Stimulated activated CD4-positive, alpha-beta T cell treated with anti-CD3 and anti-CD28 coated beads, Interleukin-12 subunit alpha, Interleukin-12 subunit beta, amount 100 ng/mL, for 48 hours (primary cell): ENCODE results near the gene DOCK9.

Source experiments
- DNase-seq, 3 donors: peaks; one replicate each; pipeline ENCODE4 v3.0.0-alpha.2; 2020; ENCODE audit warnings: low read depth in 2 of 3, low spot score in 1 of 3

DOCK9 gene

DNA sequence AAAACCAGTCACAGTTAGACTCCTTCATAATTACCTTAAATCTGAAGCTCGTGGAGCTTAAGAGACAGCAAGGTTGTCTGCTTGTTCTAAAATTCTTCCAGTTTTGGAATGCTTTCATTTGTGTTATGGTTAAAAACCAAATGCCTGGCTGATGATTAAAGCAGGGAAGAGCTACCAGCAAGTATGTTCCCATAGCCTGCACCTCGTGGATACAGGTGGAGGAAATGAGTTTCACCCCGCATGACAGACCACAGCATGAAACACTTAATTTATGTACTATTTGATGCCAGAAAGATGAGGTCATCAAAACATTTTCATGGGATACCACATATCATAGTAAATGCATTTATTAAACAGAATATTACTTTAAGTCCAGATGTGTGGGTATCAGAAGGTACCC lies 416 bp upstream of the DOCK9 start:
- DNase-seq: no peak

DNA sequence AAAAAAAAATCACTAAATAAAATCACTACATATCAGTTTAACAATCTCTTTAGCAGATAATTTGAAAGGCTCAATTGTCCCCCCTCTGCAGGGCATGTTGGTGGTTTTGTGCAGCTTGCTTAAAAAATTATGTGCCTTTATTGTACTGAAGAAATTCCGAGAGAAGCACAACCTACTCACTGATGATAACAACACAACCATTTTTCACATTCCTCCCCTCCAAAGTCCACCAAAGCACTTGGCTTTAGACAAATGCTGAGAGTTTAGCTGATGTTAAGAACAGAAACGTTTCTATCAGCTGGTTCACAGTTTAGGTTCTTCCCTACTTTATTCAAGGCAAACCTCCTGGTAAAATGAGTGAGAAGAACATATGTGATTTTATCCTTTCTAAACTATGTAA lies 923 bp downstream of the DOCK9 start:
- no peak for DNase-seq

DNA sequence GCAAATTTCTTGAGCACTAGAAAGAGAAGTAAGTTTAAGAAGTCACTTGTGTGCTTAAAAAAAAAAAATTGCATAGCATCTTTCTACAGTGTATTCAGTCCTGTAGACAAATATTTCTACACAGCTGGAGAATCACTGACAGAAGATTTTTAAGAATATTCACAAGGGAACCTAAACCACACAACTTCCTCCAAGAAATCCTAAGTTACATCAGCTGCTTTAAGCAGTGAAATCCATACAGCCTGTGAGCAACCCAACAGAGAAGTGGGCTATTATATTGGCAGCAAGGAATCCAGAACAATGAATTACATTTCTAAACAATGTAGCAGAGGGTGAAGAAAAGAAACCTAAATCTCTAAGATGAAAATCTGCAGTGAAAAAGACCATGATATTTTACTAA lies 1.5 kb downstream of the DOCK9 start:
- DNase-seq: no peak

DNA sequence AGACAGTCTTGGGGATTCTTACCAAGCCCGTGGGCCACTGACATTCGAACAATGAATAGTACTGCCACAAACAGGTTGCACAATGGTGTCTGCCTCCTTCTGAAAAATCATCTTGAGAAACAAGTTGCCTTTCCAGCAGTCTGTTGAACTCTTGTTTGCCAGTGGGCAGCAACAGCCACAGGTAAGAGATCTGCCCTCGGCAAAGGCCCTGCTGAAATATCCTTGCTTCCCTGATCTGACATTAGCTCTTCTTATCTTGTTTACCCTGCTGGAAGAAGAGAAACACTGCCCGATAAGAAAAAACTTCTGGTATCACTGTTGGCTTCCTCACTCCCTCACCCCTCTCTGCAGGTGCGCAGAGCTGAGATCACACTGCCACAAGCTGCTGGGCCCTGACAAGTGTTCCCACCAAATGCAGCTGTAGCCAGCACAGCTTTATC lies 2.0 kb downstream of the DOCK9 start:
- no peak for DNase-seq

DNA sequence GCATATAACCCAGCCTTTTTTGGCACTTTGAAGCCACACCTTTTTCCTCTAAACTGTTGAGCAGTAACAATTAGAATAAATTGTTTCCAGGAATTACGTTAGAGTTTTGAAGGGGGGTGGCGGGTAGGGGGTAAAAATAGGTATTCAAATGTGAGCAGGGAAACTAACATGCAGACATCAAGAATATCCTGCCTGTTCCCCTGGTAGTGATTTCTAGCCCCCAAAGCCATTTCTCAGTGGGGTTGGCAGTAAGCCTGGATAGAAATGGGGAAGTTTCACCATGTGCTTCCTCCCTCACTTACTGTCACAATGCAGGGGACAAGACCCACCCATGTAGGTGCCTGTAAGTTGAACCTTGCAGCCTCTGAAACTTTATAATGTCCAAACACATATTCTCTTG lies 3.8 kb downstream of the DOCK9 start:
- DNase-seq: no peak

DNA sequence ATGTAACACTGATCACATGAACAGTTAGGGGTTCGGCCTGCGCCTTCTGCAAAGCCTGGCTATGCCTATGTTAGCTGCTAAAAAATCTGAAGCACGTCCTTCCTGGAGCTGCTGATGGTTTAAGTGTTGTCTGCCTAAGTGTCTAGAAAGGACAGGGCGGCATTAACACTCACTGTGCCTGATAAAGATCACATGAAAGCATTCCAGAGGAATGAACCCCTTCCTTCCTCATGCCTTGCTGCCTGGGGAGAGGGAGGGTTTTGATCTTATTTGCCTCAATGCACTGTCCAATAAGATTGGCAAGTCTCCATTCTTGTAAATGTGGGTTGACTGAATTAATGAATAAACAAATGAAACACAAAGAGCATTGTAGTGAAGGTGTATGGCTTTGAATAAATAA lies 5.2 kb downstream of the DOCK9 start:
- DNase-seq: no peak

DNA sequence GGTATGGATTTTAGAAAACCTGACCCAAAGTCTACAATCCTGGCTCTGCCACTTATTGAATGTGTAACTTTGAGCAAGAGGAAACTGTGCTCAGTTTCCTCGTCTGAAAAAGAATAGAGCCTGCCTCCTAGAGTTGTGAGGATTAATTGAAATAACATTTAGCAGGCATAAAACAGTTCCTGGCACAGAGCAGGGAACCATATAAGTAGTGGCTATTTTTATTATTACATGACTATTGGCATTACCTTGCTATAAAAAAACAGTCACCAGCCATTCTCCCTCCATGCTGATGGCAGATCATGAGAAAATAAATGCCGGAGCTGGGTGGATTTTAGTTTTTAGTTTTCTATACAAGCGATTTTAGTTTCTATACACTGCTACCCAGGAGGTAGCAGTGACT lies 5.8 kb downstream of the DOCK9 start:
- DNase-seq: no peak

DNA sequence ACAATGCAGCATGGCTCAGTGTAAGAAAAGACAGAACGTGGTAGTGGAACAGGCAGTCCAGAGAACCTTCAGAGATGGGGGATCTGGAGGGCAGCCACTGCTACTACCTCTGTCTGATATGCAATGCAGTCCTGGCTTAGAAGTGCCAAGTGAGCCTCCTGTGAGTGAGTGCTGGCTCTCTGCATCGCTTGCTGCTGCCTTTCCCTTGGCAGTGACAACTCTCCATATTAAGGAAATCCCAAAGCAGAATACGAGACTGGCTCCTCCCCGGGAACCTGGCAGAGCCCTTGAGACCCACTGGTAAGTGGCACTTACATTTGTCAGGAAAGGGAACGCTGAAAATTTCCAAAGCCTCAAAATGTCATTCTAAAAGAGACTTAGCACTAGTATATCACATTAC lies 7.5 kb downstream of the DOCK9 start:
- DNase-seq: no peak

DNA sequence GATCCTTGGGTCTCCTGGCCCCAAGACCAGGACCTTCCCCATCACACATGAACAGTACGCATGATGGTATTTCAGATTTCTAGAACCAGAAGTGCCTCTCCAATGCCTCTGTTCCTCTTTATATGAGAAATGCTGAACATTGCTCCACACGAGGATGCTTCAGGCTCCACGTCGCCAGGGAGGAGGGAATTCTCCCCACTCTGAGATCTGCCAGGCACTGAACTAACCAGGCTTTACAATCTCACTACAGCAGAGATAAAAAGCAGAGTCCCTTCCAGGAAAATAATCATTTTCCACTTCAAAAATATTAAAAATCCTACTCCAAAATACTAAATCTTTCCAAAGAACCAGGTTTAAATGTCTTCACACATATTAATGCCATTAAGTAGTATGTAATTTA lies 10.4 kb downstream of the DOCK9 start:
- no peak for DNase-seq

DNA sequence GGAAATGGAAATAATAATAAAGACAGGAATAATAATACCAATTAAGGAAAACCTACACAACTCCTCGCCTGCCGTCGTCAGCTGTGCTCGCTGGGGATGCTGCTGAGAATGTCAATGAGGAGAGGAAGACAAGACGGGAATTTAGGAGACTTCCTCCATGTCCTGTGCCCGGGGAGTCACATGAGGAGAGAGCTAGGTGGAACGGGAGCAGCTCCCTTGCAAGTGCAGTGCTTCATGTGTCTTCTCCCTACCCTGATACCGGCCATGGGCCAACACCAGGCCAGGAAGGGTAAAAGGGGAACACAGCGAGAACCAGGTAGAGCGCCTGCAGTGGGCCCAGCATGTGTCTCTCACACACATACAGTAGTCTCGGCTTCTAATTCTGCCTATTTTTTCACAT lies 11.8 kb downstream of the DOCK9 start:
- no peak for DNase-seq

DNA sequence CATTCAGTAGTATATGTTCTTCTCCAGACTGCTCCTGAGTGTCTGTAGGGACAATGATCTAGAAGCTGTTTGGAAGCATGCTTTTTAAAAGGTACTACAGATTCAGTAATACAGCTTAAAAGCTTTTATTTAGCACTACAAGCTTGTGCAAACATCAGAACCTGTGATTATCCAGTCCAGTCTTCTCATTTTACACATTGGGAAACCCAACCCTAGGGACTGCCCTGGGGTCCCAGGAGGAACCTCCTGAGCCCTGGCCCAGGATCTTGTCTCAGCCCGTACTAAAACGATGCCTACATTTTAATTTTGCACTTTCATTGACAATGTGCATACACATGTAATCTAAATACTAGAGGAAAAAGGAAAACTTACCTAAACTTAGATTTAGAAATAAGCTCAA lies 12.5 kb downstream of the DOCK9 start:
- no peak for DNase-seq

DNA sequence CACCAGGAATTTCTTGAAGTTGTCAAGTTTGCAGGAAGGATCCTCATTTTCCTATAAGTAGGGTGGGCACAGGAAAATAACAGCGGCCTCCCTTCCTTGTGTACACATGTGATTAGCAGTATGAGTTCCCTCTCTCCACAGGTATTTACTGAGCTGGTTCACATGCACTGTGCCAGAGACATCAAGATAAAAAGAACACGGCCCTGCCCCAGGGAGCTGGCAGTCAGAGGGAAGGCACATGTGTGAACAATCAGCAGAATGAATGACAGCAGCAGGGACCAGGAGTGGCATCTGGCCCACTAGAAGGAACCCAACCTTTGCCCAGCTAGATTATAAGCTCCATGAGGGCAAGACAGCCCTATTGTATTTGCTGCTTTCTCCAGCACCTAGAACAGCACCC lies 13.9 kb downstream of the DOCK9 start:
- DNase-seq: no peak

DNA sequence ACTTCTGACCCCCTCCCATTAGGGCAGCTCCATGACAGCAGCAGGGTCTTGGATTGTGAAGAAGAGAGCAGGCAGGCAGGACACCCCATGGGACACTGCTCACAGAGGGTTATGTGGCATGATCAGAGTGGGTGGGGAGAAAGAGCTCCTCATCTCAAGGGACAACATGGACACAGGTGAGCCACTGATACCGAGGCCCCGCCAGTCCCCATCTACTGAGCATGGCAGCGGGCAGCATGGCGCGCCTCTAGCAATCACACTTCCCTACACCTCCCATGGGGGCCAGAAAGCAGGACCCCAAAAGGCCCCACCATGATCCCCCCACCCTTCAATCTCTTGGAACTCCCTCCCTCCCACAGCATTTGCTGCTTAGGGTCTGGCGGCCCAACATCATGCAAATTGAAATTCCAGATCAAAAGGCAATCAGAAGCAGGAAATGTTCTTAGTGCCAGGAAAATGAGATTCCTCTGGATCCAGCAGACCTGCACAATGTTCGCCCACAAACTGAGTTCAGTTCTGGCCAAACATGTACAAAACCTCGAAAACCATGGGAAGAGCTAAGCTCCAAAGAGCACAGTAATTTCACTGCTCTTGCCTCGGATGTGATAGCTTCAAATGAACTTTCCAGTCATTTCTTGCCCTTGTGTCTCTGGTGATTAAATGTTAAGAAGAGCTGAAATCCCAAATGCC lies 14.8 kb downstream of the DOCK9 start:
- DNase-seq: no peak

DNA sequence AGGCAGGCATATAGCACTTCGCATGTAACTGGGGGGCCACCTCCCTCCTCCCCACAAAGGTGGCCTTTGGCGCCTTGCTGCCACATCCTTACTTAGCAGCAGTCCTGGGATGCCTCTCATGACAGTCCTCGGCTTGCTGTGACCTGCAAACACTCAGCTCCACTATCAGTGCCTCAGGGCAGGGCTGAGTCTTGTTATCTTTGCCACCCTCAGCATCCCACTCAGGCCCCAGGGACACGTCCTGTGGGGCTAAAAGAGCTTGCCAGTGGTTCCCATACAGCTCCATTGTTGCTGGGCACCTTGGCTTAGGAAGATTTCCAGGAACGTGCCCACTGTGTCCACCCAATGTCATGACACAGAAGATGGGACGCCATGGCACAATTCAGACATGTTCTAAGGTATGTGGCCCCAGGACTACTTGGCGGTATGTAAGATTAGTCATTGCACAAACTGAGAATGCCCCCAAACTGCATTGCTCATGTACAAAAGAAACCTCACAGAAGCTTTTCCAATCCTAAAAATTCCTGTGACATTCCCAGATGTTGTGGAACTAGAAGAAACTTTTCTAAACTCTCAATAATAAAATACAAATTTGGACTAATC lies 16.3 kb downstream of the DOCK9 start:
- no peak for DNase-seq

DNA sequence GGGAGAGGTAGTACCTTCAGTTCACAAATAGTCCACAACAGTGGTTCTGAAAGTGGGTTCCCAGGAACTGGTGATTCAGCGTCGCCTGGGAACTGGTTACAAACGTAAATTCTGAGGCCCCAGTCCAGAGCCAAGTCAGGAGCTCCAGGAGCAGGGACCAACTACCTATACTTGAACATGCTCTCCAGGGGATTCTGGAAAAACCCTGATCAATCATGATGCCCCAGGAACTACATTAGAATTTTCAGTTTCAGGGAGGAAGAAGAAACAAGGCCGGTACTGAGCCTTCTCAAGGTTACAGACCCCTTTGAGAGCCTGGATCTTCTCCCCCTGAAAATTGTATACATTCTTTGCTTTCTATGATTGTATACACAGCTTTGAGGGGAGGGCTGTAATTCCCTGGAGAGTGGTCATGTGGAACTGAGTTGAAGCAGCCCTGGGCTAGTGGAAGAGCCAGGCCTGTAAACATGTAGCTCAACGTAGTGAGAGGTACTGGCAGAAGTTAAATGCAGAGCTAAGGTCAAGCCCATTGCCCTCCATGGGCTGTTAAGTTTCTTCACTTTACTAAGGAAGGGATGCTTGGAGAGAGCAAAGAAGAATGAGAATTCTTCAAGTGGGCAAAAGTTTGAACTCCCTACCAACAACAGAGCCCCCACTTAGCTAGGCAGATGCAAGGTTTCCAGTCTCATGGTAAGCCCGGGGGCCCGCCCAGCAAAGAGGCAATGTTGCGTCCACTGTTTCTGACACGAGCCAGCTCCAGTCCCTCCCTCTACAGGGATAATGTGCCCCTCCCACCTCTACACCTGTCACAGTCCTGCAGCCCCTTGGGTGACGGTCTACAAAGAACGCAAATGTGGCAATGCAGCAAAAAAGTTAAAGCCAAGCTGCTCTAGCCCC lies 17.0 kb downstream of the DOCK9 start:
- no peak for DNase-seq

DNA sequence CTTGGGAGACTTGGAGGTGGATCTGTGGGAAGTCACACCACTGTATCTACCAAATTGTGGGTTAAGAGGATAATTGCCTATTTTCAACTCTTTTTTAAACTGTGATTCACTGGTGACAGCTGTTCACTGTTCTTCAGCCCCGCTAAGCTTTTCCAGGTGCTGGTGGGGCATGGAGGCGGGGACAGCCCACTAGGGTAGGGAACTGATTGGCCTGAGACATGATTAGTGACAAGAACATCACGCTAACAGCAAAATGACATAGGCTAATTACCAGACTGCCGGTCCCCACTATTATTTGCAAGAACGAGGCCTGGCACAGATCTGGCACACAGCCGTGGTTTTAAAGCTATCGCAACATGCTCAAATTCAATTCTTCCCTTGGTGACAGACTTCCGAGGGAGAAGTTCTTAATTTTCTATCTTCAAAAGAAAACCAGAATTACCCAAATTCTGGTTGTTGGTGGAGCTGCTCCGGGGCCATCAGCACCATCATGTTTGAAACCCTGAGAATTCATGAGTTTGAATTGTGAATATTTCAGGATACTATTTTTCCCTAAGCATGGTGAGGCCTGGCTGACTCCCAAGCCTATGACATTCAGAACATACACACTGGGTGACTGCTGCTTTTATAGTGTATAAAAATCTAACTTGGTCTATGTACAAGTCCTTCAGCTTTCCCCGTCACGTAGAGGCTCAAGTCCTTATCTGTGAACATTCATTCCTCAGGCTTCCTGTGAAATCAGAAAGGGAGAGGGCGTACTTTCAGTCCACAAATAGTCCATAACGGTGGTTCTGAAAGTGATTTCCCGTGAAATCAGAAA lies 17.9 kb downstream of the DOCK9 start:
- DNase-seq: no peak

DNA sequence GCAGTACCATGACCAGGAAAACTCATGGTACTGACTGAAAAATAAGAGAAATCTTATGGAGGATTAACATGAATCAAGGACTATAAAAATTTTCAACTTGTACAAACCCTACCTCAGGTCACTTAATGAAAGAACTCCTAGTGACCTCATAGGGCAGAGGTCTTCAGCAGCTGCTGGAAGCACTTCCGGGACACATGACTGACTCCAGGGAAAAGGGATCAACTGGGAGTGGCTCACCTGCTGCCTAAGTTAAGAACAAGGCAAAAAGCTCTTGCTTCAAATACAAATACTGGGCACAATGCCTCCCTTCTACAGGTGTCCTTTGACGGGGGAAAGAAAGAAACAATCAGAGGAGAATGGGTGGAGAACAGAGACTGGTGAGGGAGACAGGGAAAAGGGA lies 18.6 kb downstream of the DOCK9 start:
- no peak for DNase-seq

DNA sequence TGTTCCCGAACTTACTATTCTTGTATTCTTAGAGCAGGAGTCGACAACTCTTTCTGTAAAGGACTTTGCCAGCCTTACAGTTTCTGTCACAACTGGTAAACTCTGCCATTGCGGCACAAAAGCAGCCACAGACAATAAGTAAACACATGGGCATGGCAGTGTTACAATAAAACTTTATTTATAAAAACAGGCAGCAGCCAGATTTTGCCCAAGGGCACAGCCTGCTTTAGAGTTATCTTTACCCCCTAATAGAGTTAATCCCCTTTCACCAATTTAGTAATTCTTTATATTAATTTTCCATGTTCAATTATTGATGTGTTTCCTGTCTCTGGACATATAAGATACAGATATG lies 19.4 kb downstream of the DOCK9 start:
- no peak for DNase-seq

DNA sequence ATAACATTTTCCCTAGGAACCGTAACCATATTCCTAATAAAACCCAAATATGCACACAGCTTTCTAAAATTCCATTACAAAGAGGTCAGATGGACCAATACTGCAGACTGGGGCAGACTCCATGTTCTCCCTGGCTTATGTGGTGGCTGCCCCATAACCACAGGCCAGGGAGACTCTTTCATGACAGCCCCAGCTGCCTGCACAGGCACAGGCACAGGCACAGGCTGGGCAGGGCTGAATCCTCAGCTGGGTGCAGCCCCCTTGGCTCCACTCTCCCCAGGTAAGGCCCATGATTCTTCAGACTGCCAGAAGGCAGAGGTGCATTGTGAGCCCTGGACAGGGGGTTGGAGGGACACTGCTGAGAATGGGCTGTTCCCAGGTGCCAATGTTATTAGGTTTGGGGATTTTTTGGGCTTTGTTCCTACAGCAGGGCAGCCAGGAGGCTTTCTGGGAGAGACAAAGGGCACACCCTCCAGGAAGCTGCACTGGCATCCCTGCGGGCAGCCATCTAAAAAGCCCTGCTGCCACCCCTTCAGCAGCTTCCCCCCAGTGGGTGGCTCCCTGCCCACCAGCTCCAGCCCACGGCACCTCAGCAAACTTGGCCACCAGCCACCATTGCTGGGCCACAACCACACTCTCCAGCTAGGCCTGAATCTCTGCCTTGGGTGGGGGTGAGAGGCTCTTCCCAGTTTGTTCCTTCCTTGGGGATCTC lies 20.0 kb downstream of the DOCK9 start:
- no peak for DNase-seq

DNA sequence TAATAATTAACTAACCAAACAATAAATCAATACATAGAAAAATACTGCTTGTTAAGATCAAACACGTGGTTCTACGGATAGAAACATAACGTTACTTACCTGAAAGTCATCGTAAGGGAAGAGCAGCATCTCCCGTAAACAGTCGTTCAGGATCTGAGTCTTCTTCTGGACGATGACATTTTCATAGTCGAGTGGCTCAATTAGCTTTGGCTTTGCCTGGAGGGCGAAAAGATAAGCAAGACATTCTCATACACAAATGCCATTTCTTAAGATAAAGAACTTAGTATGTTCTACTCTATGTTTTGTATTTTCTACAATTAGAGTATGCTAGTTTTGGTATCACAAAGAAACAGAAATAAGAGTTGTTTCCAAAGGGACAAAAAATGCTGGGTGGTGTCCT lies 22.5 kb downstream of the DOCK9 start:
- DNase-seq: no peak

DNA sequence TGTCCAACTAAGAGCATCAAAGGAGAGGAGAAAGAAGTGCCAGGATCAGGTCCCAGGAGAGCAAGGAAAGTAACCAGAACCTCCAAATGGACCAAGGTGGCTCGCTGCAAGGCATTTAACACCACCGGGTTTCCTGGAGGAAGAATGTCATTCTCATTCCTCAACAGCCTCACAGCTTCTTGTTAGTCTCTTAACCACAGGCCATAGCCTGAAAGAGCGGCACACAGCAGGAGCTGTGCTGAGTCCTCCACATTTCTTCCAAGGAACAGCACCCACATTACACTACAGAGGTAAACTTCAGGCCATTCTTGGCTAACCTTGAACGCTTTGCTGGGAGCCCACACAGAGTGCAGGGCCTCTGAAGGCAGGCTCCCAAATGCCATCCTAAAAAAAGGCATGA lies 23.6 kb downstream of the DOCK9 start:
- no peak for DNase-seq
